ENCODE measurements around the gene KRT33A.
"Not testable (repeated sequence)": the region's sequence is repeated elsewhere in the genome, so short reads cannot be mapped to it uniquely, and the experiment has no call there.

DNA sequence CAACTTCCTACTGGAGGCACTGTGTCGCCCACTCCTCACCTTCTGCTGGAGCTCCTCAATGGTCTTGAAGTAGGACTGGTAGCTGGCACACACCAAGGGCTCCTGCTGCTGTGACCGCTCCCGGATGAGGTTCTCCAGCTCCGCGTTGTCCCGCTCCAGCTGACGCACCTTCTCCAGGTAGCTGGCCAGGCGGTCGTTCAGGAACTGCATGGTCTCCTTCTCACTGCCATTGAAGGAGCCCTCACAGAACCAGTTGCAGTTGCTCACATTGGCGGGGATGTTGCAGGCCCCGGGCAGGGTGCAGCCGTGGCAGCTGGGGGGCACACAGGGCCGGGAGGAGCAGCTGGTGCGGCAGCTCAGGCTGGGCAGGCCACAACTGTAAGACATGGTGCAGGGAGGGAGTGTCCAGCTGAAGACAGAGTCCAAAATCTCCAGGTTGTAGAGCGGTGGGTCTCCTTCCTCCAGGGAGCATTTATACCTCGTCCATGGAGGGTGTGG, at the start of gene KRT33A:
- TF ChIP-seq YY1 (IDR thresholded peaks at IDR 0.05; ENCODE audit: insufficient read depth, insufficient read length); ZNF274 (IDR thresholded peaks at IDR 0.05; ENCODE audit: low read depth, low read length): not testable (repeated sequence)

Data from NT2/D1 (cell line).